NCI-H2196 treated with DMSO at 0.1 percent for 48 hours (cell line): ENCODE results near the gene FOXE1.

Experiments
- DNase-seq: peaks from one replicate; lab custom pipeline; 2025; ENCODE audit not compliant: unreplicated experiment; lab: John Stamatoyannopoulos, UW

The FOXE1 gene

DNA sequence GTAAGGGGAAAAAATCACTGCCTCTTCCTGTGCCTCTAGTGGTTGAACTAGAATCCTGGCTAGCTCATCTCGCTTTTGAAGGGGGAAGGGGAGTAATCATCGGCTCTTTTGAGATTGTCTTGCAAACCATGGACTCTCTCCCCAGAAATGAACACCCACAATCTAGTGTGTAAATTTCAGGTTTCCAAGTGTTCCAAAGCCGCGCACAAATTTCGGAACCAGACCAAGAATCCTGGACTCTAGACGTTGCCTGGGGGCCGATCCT lies 4.9 kb upstream of the FOXE1 start:
- DNase-seq = no peak

DNA sequence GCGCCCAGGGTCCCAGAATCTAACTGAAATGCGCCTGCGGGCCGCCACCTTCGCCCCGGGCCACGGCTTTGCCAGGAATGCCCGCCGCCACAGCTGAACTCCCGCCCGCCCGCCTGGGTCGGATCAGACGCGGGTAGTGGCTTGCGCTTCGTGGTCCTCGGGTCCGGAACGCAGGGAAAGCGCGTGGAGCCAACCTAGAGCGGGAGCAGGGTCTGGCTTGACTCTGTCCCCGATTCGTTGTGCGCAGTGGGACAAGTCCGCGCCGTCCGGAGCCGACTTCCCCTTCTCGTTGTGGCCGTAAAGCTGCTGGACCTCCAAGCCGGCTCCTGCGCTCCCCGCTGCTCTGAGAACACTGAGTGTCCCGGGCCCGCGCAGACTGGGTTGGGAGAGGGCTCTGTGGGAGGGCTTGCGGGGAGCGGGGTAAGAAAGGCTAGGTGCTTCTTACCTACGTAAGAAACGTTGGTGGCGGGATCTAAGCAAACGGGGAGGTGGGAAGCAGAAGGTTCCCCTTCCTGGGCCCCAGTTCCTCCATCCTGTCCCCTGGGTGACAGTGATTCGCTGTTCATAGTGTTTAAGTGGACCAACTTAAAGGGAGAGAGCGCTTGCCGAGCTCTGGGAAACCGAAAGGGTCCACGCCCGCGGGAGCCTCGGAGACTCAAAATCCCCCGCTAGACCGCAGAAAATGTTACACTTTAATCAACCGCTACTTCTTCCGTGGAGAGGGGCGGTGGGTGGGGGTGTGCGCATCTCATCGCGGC lies 4.4 kb upstream of the FOXE1 start:
- DNase-seq = no peak

DNA sequence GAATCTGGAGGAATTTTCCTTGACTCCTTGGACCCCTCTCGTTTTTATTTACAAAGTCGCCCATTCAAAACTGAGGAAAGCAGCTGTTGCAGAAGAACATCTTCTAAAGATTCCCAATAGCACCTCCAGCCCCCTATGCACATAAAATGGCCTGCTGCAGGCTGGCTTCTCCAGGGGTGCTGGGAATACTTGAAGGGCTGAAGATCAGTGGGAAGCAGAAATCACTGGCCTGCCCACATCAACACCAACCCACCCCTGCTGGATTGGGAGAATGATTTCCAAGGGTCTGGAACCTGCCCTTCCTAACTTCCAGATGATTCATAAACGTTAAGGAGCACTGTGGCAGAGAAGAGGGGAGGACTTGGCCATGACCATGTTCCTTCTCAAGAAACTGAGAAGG lies 3.0 kb upstream of the FOXE1 start:
- no peak for DNase-seq

DNA sequence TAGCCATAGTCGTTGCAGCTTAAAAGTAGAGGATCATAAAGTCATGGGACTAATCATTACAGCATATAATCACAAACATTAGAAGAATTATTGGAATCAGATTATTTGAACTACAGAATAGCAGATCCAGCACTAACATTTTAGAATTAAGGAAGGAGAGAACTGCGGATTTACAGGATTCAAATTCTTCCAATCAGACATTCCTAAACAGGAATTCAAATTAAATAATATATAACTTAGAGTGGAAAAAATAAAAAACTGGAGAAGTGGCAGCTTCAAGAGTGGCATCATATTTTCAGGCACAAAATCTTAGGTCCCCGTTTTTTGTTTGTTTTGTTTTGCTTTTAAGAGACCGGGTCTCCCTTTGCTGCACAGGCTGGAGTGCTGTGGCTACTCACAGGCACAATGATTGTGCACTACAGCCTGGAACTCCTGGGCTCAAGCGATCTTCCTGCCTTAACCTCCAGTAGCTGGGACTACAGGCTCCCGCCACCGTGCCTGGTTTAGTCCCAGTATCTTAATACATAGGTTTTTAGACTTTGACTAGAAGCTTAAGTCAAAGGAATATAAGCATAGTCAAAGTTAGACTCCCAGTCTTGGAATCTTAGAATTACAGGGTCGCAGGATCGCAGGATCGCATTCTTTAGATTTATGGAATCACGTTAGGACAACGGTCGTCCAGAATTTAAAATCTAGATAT lies 2.1 kb upstream of the FOXE1 start:
- no peak for DNase-seq

DNA sequence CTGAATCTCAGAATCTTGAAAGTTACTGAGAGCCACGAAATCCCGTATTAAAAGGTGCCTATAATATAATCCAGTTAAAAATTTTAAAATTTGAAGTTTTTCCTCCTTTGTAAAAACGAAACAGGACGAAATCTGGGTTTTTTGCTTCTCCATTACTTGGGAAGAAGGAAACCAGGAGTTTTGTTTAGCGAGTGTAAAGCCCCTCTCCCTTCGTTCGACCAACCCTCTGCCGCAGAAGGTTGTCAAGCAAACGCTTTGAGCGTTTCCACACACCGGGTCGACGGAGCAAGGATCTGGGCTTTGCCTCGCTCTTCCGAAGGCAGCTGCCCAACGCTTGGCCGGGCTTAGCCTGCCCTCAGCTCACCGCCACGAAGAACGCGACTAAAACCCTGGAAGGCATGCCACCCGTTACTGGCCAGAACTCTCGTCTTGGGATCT lies 1.6 kb upstream of the FOXE1 start:
- DNase-seq = no peak

DNA sequence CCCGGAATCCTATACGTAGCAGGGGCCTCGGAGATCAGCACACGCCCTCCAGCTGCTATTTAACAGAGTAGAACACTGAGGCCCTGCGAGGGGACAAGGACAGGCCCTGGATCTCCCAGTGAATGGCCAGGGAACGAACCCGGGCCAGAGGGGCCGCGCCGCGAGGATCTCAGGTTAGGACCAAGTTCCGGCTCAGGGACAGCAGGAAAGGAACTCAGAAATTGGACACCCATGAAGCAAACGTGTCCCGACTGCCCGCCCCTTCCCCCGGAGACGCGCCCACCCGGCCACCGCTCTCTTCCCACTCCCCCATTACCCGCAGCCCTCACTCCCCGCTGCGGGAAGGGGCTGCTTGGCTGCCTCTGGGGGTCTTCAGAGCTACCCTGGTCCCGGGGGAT lies 1.0 kb upstream of the FOXE1 start:
- DNase-seq = no peak

DNA sequence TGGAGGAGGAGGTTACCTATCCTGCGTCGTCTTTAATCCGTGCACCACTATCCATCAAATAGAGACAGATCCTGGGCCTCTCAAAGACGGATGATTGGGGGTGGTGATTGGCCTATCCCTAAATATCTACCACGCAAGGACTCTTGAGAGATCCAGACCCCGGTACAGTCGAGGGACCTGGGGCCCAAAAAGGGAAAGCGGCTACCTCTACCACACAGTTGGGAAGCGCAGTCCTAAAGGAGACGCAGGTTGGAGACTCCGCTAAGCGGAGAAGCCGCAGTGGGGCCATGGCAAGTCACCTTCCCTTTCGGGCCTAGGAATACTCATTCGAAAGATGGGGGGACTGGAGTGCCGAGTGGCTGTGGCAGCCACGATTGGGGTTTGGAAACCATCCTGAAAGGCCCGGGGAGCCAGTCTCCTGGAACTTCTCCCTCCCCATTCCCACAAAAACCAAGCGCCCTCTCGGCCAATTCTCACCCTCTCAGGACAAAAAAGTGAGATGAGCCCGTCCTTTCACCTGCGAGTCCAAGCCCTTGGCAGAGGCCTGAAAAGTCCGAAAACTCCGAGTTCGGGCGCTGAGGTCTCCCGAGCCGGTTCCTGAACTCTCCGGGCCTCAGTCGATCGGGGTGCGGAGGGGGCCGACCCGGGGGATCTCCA lies 499 bp upstream of the FOXE1 start:
- no peak for DNase-seq

DNA sequence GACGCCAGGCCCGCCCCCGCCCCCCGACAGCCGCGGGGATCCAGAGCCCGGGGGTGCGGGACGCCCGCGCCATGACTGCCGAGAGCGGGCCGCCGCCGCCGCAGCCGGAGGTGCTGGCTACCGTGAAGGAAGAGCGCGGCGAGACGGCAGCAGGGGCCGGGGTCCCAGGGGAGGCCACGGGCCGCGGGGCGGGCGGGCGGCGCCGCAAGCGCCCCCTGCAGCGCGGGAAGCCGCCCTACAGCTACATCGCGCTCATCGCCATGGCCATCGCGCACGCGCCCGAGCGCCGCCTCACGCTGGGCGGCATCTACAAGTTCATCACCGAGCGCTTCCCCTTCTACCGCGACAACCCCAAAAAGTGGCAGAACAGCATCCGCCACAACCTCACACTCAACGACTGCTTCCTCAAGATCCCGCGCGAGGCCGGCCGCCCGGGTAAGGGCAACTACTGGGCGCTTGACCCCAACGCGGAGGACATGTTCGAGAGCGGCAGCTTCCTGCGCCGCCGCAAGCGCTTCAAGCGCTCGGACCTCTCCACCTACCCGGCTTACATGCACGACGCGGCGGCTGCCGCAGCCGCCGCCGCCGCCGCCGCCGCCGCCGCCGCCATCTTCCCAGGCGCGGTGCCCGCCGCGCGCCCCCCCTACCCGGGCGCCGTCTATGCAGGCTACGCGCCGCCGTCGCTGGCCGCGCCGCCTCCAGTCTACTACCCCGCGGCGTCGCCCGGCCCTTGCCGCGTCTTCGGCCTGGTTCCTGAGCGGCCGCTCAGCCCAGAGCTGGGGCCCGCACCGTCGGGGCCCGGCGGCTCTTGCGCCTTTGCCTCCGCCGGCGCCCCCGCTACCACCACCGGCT lies 1.0 kb downstream of the FOXE1 start:
- DNase-seq = no peak

DNA sequence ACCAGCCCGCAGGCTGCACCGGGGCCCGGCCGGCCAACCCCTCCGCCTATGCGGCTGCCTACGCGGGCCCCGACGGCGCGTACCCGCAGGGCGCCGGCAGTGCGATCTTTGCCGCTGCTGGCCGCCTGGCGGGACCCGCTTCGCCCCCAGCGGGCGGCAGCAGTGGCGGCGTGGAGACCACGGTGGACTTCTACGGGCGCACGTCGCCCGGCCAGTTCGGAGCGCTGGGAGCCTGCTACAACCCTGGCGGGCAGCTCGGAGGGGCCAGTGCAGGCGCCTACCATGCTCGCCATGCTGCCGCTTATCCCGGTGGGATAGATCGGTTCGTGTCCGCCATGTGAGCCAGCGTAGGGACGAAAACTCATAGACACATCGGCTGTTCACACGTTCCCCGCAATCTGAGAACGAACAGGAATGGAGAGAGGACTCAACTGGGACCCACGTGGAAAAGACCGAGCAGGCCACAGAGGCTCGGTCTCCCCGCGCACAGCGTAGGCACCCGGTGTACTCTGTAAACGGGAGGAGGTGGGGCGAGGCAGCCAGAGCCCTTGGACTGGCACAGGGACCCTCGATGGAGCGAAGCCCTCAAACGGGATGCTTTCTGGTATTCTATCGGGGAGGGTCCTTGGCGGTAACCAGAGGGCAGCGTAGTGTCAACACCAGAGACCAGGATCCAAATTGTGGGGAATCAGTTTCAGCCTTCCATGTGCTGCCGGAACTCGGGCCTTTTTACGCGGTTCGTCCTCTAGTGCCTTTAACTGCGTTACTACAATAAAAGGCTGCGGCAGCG lies 1.9 kb downstream of the FOXE1 start:
- no peak for DNase-seq

DNA sequence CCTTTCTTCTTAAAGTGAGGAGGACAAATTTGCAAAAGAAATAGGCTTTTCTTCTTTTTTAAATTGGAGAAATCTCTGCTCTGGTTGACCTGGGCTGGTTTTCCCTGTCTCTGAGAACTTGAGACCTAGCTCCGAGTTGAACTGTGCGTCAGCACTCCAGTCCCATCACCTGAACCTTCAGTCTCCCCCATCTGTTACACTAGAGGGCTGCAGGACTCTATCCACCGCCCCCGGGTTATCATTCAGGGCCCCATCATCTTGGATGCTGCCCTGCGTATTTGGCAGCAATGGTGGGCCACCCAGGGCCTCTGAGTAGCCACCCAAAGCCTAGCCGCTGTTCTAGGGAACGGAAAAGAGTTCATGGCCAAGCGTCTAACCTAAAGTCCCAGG lies 2.5 kb downstream of the FOXE1 start:
- DNase-seq = no peak

DNA sequence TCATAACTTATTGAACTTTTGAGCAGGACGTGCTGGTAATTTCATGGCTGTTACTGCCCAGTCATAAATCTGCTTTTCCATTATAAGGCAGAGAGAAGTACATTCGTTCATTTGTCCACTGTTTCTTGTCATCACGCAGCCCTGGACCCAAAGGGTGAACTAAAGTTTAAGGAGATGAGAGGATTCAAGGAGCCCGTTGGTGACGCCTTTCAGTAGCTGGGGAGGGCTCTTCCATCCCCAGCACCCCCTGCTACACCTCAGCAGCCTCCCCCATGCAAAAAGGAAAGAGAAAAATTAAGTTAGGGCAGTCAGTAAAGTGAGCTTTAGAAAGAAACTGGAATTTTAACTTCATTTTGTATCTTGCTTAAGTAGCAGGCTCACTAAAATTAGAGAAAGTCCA lies 2.9 kb downstream of the FOXE1 start:
- no peak for DNase-seq

DNA sequence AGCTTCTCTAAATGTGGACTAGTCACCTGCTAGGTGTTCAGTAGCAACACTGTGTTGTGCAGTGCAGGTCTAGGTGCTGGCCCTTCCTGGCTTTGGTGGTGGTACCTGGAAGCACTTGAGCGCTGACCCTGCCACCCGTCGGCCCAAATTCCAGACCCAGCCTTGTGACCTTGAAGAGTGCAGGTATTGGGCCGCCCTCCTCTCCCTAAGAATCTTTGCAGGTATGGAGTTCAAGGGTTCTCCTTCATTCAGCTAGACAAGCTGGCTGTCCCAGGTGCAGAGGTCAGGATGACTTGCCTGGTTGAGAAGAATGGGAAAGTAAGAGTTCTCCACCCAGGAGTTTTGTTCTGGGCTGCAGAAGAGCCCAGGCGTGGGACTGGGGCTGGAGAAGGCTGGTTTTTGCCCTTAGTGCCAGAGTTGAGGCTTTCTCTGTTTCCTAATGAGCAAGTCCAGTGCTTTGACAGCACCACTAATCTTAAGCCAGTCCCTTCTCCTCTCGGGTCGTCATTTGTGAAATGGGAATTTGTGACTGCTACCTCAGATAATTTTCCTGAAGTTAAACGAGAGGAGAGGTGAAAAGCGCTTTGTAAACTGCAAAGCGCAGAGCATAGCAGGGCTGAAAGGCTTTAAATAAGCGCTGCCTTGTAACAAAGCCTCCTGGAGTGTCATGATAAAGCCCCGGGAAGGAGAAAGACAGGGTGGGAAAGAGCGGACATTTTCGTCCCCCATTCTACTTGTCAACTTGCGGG lies 4.0 kb downstream of the FOXE1 start:
- DNase-seq = no peak

DNA sequence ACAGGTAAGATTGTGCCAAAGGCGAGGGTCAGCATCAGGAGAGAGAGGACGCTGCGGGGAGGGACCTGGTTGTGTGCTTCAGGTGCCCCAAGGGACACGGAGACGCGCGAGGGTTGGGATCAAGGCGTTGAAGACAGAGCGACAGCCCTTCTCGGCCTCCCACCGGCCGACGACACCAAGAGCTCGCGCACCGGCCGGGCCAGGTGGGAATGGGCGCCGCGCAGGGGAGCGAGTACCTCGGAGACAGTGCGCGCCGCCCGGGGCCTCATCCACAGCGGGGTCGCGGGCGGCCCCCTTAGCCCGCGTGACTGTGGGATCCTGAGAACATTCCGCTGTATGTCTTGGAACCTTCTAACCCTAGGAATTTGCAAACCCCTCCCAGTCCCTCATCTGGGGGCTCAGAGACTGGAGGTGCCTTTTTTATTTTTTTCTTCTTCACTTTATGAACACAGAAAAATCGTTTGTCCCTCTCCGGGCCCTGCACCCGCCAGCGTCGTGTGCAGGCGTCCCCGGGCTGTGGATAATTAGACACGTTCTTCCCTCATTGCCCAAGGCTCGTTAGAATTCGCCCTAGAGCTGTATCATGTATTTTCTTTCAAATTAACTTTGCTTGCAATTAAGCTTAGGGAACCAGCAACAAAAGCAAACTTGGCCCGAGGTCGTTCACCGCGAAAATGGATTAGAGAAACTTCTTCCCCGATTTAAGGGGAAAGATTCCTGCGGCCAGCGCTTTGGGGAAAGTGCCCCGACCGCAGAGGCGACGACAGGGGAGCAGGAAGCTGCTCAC lies 4.8 kb downstream of the FOXE1 start:
- no peak for DNase-seq

DNA sequence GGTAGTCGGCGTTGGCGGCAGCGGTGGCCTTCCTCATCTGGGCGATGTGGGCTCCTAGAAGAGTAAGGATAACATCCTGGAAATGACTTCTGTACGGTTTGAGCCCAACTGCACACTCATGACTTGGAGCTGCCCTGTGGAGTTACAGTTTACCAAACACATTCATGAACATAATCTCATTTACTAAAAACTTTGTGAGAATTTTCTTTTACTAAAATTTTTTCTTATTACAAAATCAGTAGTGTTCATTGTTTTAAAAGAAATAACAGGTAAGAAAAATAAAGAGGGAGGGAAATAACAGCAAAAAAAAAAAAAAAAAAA lies 5.3 kb downstream of the FOXE1 start:
- no peak for DNase-seq

DNA sequence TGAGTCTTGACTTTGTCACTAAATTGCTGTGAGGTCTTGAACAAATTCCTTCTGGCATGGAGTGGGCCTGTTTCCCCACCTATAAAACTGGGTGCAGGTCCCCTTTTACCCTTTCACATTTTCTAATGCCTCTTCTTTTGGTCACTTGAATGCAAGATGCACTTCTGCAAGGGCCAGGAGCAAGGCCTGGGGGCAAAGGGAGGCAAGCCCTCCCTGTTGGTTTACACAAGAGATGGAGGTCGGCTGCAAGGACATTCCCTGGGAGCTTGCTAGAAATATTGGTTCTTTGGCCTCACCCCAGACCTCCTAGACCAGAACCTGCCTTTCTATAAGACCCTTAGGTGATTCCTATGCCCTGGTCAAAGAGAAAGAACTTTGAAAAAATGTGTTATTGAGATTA lies 5.8 kb downstream of the FOXE1 start:
- no peak for DNase-seq

DNA sequence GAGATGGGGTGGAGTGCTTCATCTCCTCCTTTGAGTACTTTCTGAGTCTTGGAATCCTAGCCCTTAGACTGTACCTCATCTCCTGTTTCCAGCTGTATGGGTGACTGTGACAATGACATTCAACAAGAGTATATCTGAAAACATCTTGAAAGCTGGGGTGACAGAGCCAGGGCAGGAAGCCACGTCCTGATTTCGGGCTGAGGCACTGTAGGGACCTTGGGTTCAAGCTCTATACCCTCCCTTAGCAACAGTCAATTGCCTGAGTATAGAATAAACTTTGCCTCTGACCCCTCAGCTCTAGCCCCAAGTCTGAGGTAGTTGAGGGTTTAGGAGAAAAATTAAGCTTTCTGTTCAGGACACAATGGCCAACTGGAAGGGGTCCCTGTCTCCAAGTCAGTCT lies 6.3 kb downstream of the FOXE1 start:
- no peak for DNase-seq

DNA sequence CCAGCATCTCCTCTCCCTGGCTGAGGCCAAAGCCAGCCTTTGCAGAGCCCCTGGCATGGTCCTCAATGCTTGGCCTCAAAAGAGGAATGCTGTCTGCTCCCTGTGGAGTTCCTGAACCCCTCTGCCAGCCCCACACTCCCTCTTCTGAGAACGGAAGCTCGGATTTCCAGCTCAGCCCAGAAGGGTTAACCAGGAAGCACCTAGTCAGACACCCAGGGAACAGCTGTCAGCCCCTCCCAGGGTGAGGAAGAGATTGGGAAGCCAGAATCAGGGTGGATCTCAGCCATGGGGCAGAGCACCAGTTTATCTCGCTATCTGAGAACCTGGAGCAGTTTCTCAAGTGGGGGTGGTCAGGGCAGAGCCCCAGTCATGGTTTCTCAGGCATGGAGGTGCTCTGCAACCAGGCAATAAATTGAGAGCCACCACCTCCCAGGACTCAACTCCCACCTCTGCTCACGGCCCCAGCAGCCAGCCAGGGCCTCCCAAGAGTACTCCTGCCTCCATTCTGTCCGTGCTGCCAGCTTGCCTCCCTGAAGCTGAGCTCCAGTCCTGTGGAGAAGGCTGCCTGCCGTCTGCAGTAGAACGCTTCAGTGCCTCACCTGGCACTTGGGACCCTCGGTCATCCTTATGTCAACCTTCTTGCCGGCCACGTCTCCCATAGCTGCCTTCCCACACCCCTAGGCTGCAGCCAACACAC lies 7.6 kb downstream of the FOXE1 start:
- no peak for DNase-seq

DNA sequence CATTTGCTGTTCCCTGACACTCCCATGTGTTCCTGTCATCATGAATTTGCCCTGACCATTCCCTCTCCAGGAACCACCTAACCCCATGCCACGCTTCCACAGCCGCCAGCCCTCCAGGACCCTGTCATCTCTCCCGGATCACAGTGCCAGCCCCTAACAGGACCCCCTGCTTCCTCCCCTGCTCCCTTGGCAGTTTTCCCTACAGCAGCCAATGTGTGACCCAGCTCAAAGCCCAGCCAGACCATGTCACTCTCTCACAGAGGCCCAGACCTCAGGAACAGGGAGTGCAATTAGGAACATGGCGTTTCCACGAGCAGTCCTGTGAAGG lies 8.1 kb downstream of the FOXE1 start:
- DNase-seq = no peak

DNA sequence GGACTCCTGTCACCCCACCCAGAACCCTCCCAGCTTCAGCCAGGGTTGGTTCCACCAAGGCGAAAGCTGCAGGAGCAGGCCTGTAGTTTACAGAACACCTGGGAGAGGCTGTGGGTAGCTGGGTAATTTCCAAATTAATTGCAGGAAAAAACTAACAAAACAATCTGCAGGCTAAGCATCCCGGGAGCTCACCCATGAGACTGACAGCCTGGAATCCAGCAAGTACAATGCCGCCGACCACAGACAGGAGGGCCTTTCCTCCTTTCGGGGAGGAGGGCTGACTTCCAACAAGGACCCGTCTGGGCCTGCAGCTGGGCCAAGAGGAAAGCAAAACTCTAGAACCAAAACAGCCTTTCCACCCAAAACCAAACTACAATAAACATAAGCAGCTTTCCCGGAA lies 10.3 kb downstream of the FOXE1 start:
- DNase-seq = no peak
